ENCODE data around the gene F2. TPM values are rescaled to one million over a fixed set of nuclear protein-coding genes. Genes with fewer than 3 reads are reported as not detected.

F2 gene
- total RNA-seq, 2 donors from 2014 or later, result not detected

GRCh38 chr11:46747150-46747549, 28.1 kb downstream of the F2 start:
- ATAC-seq, result no peak
- no peaks in the 10 kb centered on the region for H3K9me3 ChIP-seq (ENCODE audit: control insufficient read depth, low read length, poor library complexity, severe bottlenecking)
- Mint-ChIP-seq H3K4me1 (peaks cover 3% of the 10 kb centered on the region), H3K27me3 (no peaks in the 10 kb centered on the region), H3K27ac (no peak overlapping the region), H3K4me3 (no peak overlapping the region), H3K36me3 (ENCODE audit: low read depth) (peaks cover 24% of the 10 kb centered on the region)
- no peak for DNase-seq

GRCh38 chr11:46755962-46756361, 36.9 kb downstream of the F2 start:
- ATAC-seq, result no peak
- H3K4me3 Mint-ChIP-seq, result no peak overlapping the region
- H3K27ac Mint-ChIP-seq, result no peak overlapping the region
- no peaks in the 10 kb centered on the region for H3K9me3 ChIP-seq (ENCODE audit: control insufficient read depth, low read length, poor library complexity, severe bottlenecking)
- H3K27me3 Mint-ChIP-seq, result no peaks in the 10 kb centered on the region
- no peak for DNase-seq
- peaks cover 11% of the 10 kb centered on the region for H3K36me3 Mint-ChIP-seq (ENCODE audit: low read depth)
- peaks cover 5% of the 10 kb centered on the region for H3K4me1 Mint-ChIP-seq

GRCh38 chr11:46759196-46759595, 40.2 kb downstream of the F2 start:
- Mint-ChIP-seq H3K27ac (no peak overlapping the region), H3K4me1 (peaks cover 5% of the 10 kb centered on the region), H3K36me3 (ENCODE audit: low read depth) (peaks cover 11% of the 10 kb centered on the region), H3K4me3 (no peak overlapping the region), H3K27me3 (no peaks in the 10 kb centered on the region)
- no peaks in the 10 kb centered on the region for H3K9me3 ChIP-seq (ENCODE audit: control insufficient read depth, low read length, poor library complexity, severe bottlenecking)
- no peak for DNase-seq
- no peak for ATAC-seq

GRCh38 chr11:46760429-46761128, 41.6 kb downstream of the F2 start:
- Mint-ChIP-seq H3K27ac (no peak overlapping the region), H3K36me3 (ENCODE audit: low read depth) (peaks cover 9% of the 10 kb centered on the region), H3K27me3 (no peaks in the 10 kb centered on the region), H3K4me1 (peaks cover 5% of the 10 kb centered on the region), H3K4me3 (no peak overlapping the region)
- ATAC-seq (no peak), DNase-seq (no peak)
- no peaks in the 10 kb centered on the region for H3K9me3 ChIP-seq (ENCODE audit: control insufficient read depth, low read length, poor library complexity, severe bottlenecking)

GRCh38 chr11:46761807-46762206, 42.8 kb downstream of the F2 start:
- DNase-seq, result no peak
- no peak overlapping the region for H3K27ac Mint-ChIP-seq
- ATAC-seq, result no peak
- H3K9me3 ChIP-seq (ENCODE audit: control insufficient read depth, low read length, poor library complexity, severe bottlenecking), result no peaks in the 10 kb centered on the region
- H3K36me3 Mint-ChIP-seq (ENCODE audit: low read depth), result peaks cover 9% of the 10 kb centered on the region
- H3K4me1 Mint-ChIP-seq, result peaks cover 5% of the 10 kb centered on the region
- no peaks in the 10 kb centered on the region for H3K27me3 Mint-ChIP-seq
- H3K4me3 Mint-ChIP-seq, result no peak overlapping the region

GRCh38 chr11:46762248-46762647, 43.2 kb downstream of the F2 start:
- DNase-seq, result no peak
- no peak for ATAC-seq
- Mint-ChIP-seq H3K27me3 (no peaks in the 10 kb centered on the region), H3K4me3 (no peak overlapping the region), H3K36me3 (ENCODE audit: low read depth) (peaks cover 9% of the 10 kb centered on the region), H3K27ac (no peak overlapping the region), H3K4me1 (peaks cover 5% of the 10 kb centered on the region)
- H3K9me3 ChIP-seq (ENCODE audit: control insufficient read depth, low read length, poor library complexity, severe bottlenecking), result no peaks in the 10 kb centered on the region

DNA sequence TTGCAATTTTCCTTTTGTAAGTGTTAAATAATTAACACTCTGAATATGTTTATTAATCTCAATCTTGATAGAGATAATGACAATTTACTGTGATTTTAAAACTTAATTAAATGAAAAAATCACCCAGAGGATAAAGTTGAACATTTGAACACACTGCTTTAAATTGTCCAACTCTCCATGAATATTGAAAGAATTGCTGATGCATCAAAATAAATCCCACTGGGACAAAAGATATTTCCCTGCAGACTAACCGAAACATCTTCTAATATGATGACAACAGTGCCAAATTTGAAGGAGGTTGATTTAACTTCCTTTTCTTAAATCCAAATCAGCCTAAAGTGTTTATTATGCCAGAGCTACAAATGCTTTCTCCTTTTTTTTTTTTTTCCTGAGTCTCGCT, 47.6 kb downstream of the F2 start:
- no peak for DNase-seq
- Mint-ChIP-seq H3K4me3 (no peak overlapping the region), H3K27ac (no peak overlapping the region), H3K36me3 (ENCODE audit: low read depth) (peaks cover 5% of the 10 kb centered on the region), H3K4me1 (no peaks in the 10 kb centered on the region), H3K27me3 (no peaks in the 10 kb centered on the region)
- no peaks in the 10 kb centered on the region for H3K9me3 ChIP-seq (ENCODE audit: control insufficient read depth, low read length, poor library complexity, severe bottlenecking)
- no peak for ATAC-seq

GRCh38 chr11:46769636-46770221, 50.7 kb downstream of the F2 start:
- Mint-ChIP-seq H3K27ac (no peak overlapping the region), H3K36me3 (ENCODE audit: low read depth) (peaks cover 5% of the 10 kb centered on the region), H3K27me3 (no peaks in the 10 kb centered on the region), H3K4me1 (no peaks in the 10 kb centered on the region), H3K4me3 (no peak overlapping the region)
- ATAC-seq, result no peak
- DNase-seq, result no peak
- H3K9me3 ChIP-seq (ENCODE audit: control insufficient read depth, low read length, poor library complexity, severe bottlenecking), result no peaks in the 10 kb centered on the region

GRCh38 chr11:46776878-46777277, 57.9 kb downstream of the F2 start:
- peaks cover 2% of the 10 kb centered on the region for H3K4me1 Mint-ChIP-seq
- H3K27ac Mint-ChIP-seq, result no peak overlapping the region
- no peak for ATAC-seq
- H3K36me3 Mint-ChIP-seq (ENCODE audit: low read depth), result peaks cover 15% of the 10 kb centered on the region
- H3K4me3 Mint-ChIP-seq, result no peak overlapping the region
- no peaks in the 10 kb centered on the region for H3K9me3 ChIP-seq (ENCODE audit: control insufficient read depth, low read length, poor library complexity, severe bottlenecking)
- no peak for DNase-seq
- H3K27me3 Mint-ChIP-seq, result no peaks in the 10 kb centered on the region

DNA sequence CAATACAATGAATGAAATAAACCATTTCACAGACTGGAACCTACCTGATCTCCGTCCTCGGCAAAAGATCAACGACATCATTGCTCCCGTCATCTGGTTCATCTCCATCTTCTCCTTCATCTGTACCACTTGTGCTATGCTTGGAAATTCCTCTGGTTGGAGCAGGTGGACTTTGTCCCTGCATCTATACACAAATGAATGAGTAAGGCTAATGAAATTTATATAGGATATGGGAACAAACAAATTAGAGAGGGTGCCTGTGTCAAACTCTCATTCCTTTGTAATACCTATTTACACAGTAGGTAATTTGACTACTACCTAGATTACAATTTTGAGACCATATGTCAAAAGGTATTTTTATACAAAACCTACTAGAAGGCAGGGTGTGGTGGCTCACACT, 59.4 kb downstream of the F2 start:
- Mint-ChIP-seq H3K4me3 (no peak overlapping the region), H3K27me3 (no peaks in the 10 kb centered on the region), H3K36me3 (ENCODE audit: low read depth) (peaks cover 15% of the 10 kb centered on the region), H3K4me1 (peaks cover 2% of the 10 kb centered on the region), H3K27ac (no peak overlapping the region)
- no peaks in the 10 kb centered on the region for H3K9me3 ChIP-seq (ENCODE audit: control insufficient read depth, low read length, poor library complexity, severe bottlenecking)
- DNase-seq (no peak), ATAC-seq (no peak)

Other genes with a start within 250 kb of the F2 start
- 10 to 100 TPM; 47.3 to 52.2 TPM for gene AMBRA1, start 125.2 kb upstream of the F2 start, total RNA-seq
- gene HARBI1, start 102.0 kb upstream of the F2 start, total RNA-seq, result 10 to 100 TPM; 17.2 to 17.4 TPM
- gene ATG13, start 101.7 kb upstream of the F2 start, total RNA-seq, result 100 to 1,000 TPM; 110 to 129 TPM
- gene ARHGAP1, start 18.6 kb upstream of the F2 start, total RNA-seq, result 10 to 100 TPM; 58.0 to 65.9 TPM
- 10 to 100 TPM; 11.0 to 14.7 TPM for gene ZNF408, start 18.2 kb upstream of the F2 start, total RNA-seq
- 10 to 100 TPM; 33.7 to 39.8 TPM for gene CKAP5, start 127.1 kb downstream of the F2 start, total RNA-seq
- gene LRP4, start 199.3 kb downstream of the F2 start, total RNA-seq, result not detected
- 10 to 100 TPM; 12.2 to 13.8 TPM for gene CSTPP1, start 217.5 kb downstream of the F2 start, total RNA-seq